ENCODE measurements around the gene FAT3.

DNA sequence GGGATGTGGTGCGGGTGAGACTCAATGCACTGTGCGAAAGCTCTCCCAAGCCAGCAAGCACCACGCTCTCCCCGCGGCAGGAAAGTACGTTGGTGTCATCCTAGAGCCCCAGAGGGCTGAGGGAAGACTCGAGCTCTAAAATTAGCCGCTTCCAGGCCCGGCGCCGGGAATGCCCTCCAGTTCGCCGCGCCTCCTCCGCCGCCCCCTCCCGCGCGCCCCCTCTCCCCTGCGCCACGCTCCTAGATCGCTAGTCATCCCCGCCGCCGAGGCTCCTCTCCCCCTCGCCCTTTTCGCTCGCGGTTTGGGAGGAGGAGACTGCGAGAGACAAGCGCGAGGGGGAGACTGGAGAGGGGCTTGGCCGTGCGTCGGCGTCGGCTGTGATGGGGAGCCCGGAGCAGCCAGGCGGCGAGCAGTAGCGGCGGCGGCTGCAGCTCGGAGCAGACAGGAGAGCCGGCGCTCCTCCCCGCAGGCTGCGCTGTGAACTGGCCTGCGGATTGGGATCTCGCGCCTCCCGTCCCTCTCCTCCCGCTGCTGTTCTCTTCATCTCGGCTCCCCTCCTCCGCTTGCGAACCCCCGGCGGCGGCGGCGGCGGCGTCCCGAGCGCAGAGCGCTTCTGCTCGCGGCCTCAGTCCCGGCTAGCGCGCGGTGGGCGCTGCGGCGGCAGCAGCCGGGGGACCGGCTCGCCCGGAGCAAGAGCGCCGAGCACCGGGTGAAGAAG is at the start of gene FAT3:
- TF ChIP-seq, protein P1, sequence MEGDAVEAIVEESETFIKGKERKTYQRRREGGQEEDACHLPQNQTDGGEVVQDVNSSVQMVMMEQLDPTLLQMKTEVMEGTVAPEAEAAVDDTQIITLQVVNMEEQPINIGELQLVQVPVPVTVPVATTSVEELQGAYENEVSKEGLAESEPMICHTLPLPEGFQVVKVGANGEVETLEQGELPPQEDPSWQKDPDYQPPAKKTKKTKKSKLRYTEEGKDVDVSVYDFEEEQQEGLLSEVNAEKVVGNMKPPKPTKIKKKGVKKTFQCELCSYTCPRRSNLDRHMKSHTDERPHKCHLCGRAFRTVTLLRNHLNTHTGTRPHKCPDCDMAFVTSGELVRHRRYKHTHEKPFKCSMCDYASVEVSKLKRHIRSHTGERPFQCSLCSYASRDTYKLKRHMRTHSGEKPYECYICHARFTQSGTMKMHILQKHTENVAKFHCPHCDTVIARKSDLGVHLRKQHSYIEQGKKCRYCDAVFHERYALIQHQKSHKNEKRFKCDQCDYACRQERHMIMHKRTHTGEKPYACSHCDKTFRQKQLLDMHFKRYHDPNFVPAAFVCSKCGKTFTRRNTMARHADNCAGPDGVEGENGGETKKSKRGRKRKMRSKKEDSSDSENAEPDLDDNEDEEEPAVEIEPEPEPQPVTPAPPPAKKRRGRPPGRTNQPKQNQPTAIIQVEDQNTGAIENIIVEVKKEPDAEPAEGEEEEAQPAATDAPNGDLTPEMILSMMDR (IDR thresholded peaks at IDR 0.05; ENCODE audit: insufficient read depth, low read length): no peak
- TF ChIP-seq POLR2AphosphoS5 (IDR thresholded peaks at IDR 0.05; ENCODE audit: low read depth) (no peak), SPI1 (IDR thresholded peaks at IDR 0.05; ENCODE audit: borderline replicate concordance, low read depth) (no peak), GABPA (IDR thresholded peaks at IDR 0.05; ENCODE audit: low read depth) (no peak)
- TF ChIP-seq, protein P2, sequence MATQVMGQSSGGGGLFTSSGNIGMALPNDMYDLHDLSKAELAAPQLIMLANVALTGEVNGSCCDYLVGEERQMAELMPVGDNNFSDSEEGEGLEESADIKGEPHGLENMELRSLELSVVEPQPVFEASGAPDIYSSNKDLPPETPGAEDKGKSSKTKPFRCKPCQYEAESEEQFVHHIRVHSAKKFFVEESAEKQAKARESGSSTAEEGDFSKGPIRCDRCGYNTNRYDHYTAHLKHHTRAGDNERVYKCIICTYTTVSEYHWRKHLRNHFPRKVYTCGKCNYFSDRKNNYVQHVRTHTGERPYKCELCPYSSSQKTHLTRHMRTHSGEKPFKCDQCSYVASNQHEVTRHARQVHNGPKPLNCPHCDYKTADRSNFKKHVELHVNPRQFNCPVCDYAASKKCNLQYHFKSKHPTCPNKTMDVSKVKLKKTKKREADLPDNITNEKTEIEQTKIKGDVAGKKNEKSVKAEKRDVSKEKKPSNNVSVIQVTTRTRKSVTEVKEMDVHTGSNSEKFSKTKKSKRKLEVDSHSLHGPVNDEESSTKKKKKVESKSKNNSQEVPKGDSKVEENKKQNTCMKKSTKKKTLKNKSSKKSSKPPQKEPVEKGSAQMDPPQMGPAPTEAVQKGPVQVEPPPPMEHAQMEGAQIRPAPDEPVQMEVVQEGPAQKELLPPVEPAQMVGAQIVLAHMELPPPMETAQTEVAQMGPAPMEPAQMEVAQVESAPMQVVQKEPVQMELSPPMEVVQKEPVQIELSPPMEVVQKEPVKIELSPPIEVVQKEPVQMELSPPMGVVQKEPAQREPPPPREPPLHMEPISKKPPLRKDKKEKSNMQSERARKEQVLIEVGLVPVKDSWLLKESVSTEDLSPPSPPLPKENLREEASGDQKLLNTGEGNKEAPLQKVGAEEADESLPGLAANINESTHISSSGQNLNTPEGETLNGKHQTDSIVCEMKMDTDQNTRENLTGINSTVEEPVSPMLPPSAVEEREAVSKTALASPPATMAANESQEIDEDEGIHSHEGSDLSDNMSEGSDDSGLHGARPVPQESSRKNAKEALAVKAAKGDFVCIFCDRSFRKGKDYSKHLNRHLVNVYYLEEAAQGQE (IDR thresholded peaks at IDR 0.05; ENCODE audit: insufficient replicate concordance, low read depth): no peak
